Right lung (tissue), 5 donors: ENCODE data around the gene ANKRD23. TPM values are rescaled to one million over a fixed set of nuclear protein-coding genes. Genes with fewer than 3 reads are reported as not detected.
A peak's percentile ranks its signal among the peaks of the same experiment; 100 is the strongest.
"Not testable (repeated sequence)": the region's sequence is repeated elsewhere in the genome, so short reads cannot be mapped to it uniquely, and the experiment has no call there.

Experiments
- DNase-seq, 2 donors: peaks; one replicate each; pipeline ENCODE4 v3.0.0-alpha.2; 2013
- polyA plus RNA-seq, 5 donors: library from polyadenylated mRNA; unstranded; fragments of 120-200 nt; gene quantifications; one replicate each; pipeline versions ENCODE4 v1.2.1 to v1.2.3, GENCODE V29; 2013; ENCODE audit warnings: inconsistent platforms in 1 of 5, low replicate concordance in 1 of 5; ENCODE audit not compliant: insufficient read length in 5 of 5, insufficient read depth in 1 of 5

The ANKRD23 gene
- polyA plus RNA-seq, 5 donors = 4.0 to 9.6 (median 6.2) TPM

GRCh38 chr2:96816127-96816835 lies 27.5 kb downstream of the ANKRD23 start, which contains the start of gene CNNM3:
Gene CNNM3 (plus strand): TSS chr2:96816268. CDS start chr2:96816278, 10 bp downstream.
- peak; percentile 91 to 93 for DNase-seq

GRCh38 chr2:96815326-96816126 lies 28.3 kb downstream of the ANKRD23 start:
- DNase-seq = peak in 1 of 2 donors; percentile 43

DNA sequence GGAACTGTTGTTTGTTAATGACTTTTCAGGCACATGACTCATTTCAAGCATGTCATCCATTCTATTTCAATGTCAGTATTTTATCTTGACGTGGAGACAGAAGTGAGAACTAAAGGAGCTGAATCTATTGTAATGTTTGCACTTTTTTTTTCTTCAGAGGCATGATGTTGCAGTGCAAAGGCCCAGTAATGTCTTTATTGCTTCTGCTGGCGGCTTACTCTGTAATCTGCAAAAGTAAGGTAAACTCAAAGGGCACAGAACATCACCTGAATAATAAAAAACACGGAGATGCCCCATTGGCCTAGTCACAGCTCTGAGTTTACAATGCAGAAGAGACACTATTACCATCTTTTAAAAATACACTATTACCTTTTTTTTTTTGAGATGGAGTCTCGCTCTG lies 30.2 kb downstream of the ANKRD23 start:
- no peak for DNase-seq

- DNase-seq = peak; percentile 57 to 64
These were observed 31.9 kb downstream of the ANKRD23 start for GRCh38 chr2:96811917-96812316.

- DNase-seq = no peak
These were observed 33.0 kb downstream of the ANKRD23 start for GRCh38 chr2:96810783-96811192.

- no peak for DNase-seq
These were observed 33.7 kb downstream of the ANKRD23 start for GRCh38 chr2:96809951-96810782.

DNA sequence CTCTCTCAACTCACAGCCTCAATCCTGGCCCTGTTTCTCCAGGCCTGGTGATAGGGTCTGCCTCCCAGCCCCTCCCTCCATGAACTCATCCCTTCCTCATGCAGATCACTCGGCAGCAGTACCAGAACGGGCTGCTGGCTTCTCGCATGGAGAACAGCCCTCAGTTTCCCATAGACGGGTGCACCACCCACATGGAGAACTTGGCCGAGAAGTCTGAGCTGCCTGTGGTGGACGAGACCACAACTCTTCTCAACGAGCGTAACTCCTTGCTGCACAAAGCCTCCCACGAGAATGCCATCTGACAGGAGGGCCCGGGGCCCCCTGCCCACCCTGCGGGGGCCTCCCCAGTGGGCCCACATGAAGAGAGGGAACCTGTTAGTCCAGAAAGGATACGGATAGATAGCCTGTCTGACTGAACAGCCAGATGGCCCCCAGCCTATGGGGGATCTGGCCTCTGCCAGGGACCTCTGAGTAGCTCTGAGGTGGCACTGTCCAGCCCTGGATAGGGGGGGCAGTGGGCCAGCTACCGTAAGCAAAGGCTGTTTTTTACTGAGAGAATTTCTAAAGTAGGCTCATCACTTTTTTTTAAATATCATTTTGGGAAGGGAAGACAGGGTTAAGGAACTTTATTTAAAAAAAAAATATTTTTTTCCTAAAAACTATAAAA lies 34.5 kb downstream of the ANKRD23 start:
- no peak for DNase-seq

DNA sequence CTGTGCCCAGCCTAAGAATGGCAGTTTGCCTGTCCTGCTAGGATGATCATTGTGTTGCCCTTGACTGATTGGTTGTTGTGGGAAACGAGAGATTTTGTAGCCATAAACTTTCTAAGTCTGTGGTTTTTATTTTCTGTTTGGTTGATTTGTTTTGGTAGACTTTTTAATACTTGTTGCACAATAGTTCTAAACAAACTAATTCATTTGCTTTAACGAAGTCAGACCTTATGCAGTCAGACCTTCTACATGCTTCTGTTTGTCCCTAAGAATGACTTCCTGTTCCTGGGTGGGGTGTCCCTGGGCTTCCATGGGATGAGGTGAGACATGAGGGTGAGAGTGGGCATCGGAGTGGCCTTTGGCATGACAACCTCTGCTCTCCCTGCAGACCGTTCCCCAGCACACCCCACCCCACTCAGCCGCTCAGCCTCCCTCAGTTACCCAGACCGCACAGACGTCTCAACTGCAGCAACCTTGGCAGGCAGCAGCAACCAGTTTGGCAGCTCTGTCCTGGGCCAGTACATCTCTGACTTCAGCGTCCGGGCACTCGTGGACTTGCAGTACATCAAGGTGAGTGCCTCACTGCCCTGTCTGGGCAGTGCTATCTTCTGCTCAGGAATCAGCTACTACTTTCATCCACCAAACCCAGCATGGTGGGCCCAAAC lies 35.5 kb downstream of the ANKRD23 start:
- no peak for DNase-seq

GRCh38 chr2:96807127-96807471 lies 36.7 kb downstream of the ANKRD23 start:
- no peak for DNase-seq

DNA sequence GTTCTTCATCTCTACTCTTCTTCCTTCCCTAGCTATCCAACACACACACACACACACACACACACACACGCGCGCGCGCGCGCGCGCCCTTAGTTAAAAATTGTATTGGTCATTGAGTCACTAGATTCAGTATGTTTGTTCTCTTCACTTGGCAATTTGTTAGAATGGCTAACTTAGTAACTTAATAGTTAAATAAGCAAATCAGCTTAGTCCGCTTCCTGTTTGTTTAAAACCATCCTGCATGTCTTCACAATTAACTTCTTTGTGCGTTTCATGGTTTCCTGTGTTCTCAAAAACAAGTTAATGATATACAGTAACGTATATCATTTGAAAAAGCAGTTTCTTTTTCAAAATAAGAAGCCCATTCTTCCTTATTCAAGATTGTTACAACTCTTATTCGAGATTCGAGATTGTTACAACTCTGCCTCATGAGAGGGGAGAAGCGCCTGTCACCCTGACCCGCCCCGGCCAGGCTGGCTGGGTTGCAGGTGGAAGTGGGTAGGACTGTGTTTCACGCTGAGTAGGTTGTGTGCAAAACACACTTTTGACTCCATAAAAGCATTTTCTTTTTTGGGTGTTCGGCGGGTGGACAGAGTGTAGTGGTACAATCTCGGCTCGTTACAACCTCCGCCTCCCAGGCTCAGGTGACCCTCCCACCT lies 37.2 kb downstream of the ANKRD23 start:
- DNase-seq = no peak

GRCh38 chr2:96805946-96806345 lies 37.9 kb downstream of the ANKRD23 start:
- DNase-seq = not testable (repeated sequence)

- DNase-seq = no peak
These were observed 38.8 kb downstream of the ANKRD23 start for GRCh38 chr2:96804986-96805385.

DNA sequence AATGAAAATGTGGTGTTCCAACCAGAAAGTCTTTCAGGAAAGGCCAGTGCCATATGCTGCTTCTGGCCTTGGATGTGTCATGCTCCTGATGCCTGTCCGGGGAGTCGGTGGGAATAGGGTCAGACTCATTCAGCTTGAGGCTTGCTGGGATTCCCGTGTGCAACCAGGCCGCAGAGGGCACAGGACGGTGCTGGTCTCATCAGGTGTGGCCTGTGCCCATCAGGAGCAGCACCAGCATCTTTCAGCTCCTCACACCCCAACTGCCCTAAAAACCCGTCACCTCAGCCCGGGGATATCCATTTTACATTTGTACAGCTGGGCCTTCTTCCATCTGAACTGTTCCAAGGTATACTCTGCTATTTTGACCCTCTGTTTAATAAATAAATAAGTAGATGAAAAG lies 41.1 kb downstream of the ANKRD23 start:
- no peak for DNase-seq

- no peak for DNase-seq
These were observed 41.8 kb downstream of the ANKRD23 start for GRCh38 chr2:96801786-96802595.

DNA sequence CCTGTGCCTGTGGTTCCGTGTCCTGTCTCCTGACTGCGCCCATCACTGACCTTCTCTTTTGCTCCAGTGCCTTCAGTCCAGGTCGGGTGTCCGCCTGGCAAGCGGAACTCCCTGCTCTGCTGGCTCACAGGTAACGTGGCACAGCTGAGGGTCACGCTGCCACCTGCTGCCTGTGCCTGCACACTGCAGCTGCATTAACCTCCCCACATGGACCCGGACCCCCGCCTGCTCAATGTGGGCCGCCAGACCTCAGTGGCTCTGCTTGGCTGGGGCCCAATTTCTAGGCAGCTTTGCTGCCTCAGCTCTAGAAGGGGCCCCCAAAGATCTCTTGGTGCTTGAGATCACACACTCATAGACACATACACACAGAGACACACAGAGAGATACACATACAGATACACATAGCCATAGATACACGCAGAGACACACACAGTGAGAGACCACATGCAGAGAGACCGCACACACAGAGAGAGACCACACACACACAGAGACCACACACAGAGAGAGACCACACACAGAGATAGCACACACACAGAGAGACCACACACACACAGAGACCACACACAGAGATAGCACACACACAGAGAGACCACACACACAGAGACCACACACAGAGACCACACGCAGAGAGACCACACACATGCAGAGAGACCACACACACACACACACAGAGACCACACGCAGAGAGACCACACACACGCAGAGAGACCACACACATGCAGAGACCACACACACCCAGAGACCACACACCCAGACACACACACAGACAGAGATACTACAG lies 42.6 kb downstream of the ANKRD23 start:
- peak; percentile 30 to 51 for DNase-seq

GRCh38 chr2:96800061-96801004 lies 43.5 kb downstream of the ANKRD23 start:
- no peak for DNase-seq

GRCh38 chr2:96799623-96799935 lies 44.2 kb downstream of the ANKRD23 start:
- DNase-seq = no peak
